Psoas muscle (tissue), 8 donors: Measurements from ENCODE around the gene ORAI1. TPM values are rescaled to one million over a fixed set of nuclear protein-coding genes. Genes with fewer than 3 reads are reported as not detected.

Experiments used
- ATAC-seq, 4 donors: fragments of 200-7000 bp; cut with Tn5 transposase; one replicate each; pipeline ENCODE4 v1.9.1; 2020; ENCODE audit warnings: moderate library complexity in 3 of 4, mild to moderate bottlenecking in 2 of 4
- DNase-seq, 2 donors: peaks; one replicate each; pipeline ENCODE4 v3.0.0-alpha.2; 2020
- H3K27ac ChIP-seq: fragments of 200-600 bp; one replicate; pipeline ENCODE4 v1.8.0; 2022
- H3K27me3 ChIP-seq, 3 donors: fragments of 200-600 bp in 1 of 3; one replicate each; pipeline versions ENCODE4 v1.6.1 to v1.8.0; 2013 to 2022; ENCODE audit warnings: low read length in 2 of 3, mild to moderate bottlenecking in 2 of 3, moderate library complexity in 1 of 3; ENCODE audit not compliant: insufficient read depth in 3 of 3
- H3K36me3 ChIP-seq, 2 donors: fragments of 200-600 bp in 1 of 2; one replicate each; pipeline versions ENCODE4 v1.6.1 to v1.8.0; 2013 to 2022; ENCODE audit warnings: low read depth in 1 of 2, mild to moderate bottlenecking in 1 of 2, moderate library complexity in 1 of 2; ENCODE audit not compliant: insufficient read depth in 1 of 2
- H3K4me1 ChIP-seq: fragments of 200-600 bp; one replicate; pipeline ENCODE4 v1.8.0; 2022
- H3K4me3 ChIP-seq: fragments of 200-600 bp; one replicate; pipeline ENCODE4 v1.8.0; 2022; ENCODE audit warnings: mild to moderate bottlenecking
- H3K9me3 ChIP-seq: fragments of 200-600 bp; one replicate; pipeline ENCODE4 v1.8.0; 2022
- CTCF ChIP-seq: fragments of 200-600 bp; IDR thresholded peaks from one replicate; pipeline ENCODE4 v1.8.0; 2022; ENCODE audit warnings: antibody characterized with exemption
- WGBS, 3 donors: extraction: QIAGEN DNeasy Blood & Tissue Kit; methylation state at CpG; one replicate each; pipeline versions ENCODE4 v1.1.6 to v1.1.7; 2013; 5-methylcytosine and 5-hydroxymethylcytosine counted together
- intact Hi-C, 2 donors: fragments of 100-400 bp; cut with DNase I; formaldehyde crosslinking; loops; one replicate each; pipeline versions ENCODE4 v1.11.0 to v1.14.2; 2022
- polyA plus RNA-seq, 3 donors: library from polyadenylated mRNA; stranded (reverse); fragments of 200-250 nt; gene quantifications; one replicate each; pipeline ENCODE4 v1.2.3, GENCODE V29; 2013
- total RNA-seq, 4 donors: library from RNA; stranded (reverse); fragmentation: NEBNext Ultra II Directional in 2 of 4; extraction: Animal tissue kit (Norgen Biotek cat#: 25700) in 2 of 4; gene quantifications; one replicate each; pipeline versions ENCODE4 v1.2.1 to v1.2.4, GENCODE V29; 2021 to 2023
- donor health status: healthy with polysubstance abuse.
- donor health status: DM: no; HTN: no; CAD: no; lungs with moderate emphysema.
- donor health status: Bipolar disorder and iron deficiency.
- donor health status: healthy.
- donor health status: DM: yes; HTN: yes; CAD: no.
- donor health status: DM: no; HTN: no; CAD: no.
- donor health status: DM: no; HTN: no; CAD: no.
- donor health status: DM: yes; HTN: yes; CAD: no.

The ORAI1 gene
- total and polyA plus RNA-seq, 7 donors = 17.9 to 75.5 (median 27.4) TPM

GRCh38 chr12:121592320-121592719 lies 34.0 kb upstream of the ORAI1 start:
- WGBS, 3 donors = 26 to 63% (median 31%) methylated on average over 4 of the region's 4 CpGs
- Histone ChIP-seq H3K27me3 (no peaks in the 10 kb centered on the region), H3K4me1 (peaks cover 15% of the 10 kb centered on the region), H3K9me3 (no peaks in the 10 kb centered on the region), H3K4me3 (no peak overlapping the region), H3K27ac (peak overlapping the region; percentile 87), H3K36me3 (no peaks in the 10 kb centered on the region)
- intact Hi-C loops = no loop called here
- DNase-seq (no peak), ATAC-seq (peak in 3 of 4 donors; percentile 39 to 64 (median 61))
- no peak for TF ChIP-seq CTCF

- H3K9me3 ChIP-seq = no peaks in the 10 kb centered on the region
- TF ChIP-seq CTCF = no peak
- intact Hi-C loops = no loop called here
- H3K4me1 ChIP-seq = peaks cover 12% of the 10 kb centered on the region
- 89 to 93% (median 92%) methylated on average over 12 of the region's 12 CpGs for WGBS, 3 donors
- H3K27me3 ChIP-seq = no peaks in the 10 kb centered on the region
- ATAC-seq (no peak), DNase-seq (no peak)
- H3K36me3 ChIP-seq = no peaks in the 10 kb centered on the region
- H3K27ac ChIP-seq = no peak overlapping the region
- H3K4me3 ChIP-seq = no peak overlapping the region
These were observed 30.8 kb upstream of the ORAI1 start for GRCh38 chr12:121595520-121595919.

- 94 to 96% (median 96%) methylated on average over 5 of the region's 5 CpGs for WGBS, 3 donors
- H3K9me3 ChIP-seq = no peaks in the 10 kb centered on the region
These were observed 29.8 kb upstream of the ORAI1 start for GRCh38 chr12:121596526-121596925.

GRCh38 chr12:121600702-121601336 lies 25.5 kb upstream of the ORAI1 start:
- Histone ChIP-seq H3K36me3 (no peaks in the 10 kb centered on the region), H3K4me3 (no peak overlapping the region), H3K4me1 (no peaks in the 10 kb centered on the region), H3K9me3 (no peaks in the 10 kb centered on the region), H3K27me3 (no peaks in the 10 kb centered on the region), H3K27ac (no peak overlapping the region)
- DNase-seq = no peak
- 37 to 69% (median 49%) methylated on average over 6 of the region's 6 CpGs for whole genome bisulfite sequencing, 3 donors
- TF ChIP-seq CTCF = no peak
- peak in 2 of 4 donors; percentile 13 to 67 for ATAC-seq
- intact Hi-C loops = no loop called here

More at GRCh38 chr12:121596526-121596925, 29.8 kb upstream of the ORAI1 start:
- peaks cover 4% of the 10 kb centered on the region for H3K4me1 ChIP-seq
- H3K27me3 ChIP-seq = no peaks in the 10 kb centered on the region
- no peak for DNase-seq
- no peak overlapping the region for H3K4me3 ChIP-seq
- intact Hi-C loops = no loop called here
- no peak overlapping the region for H3K27ac ChIP-seq
- no peak for TF ChIP-seq CTCF
- no peak for ATAC-seq
- H3K36me3 ChIP-seq = no peaks in the 10 kb centered on the region

GRCh38 chr12:121602766-121603165 lies 23.6 kb upstream of the ORAI1 start:
- 94 to 97% (median 95%) methylated on average over 6 of the region's 6 CpGs for WGBS, 3 donors
- H3K27me3 ChIP-seq = no peaks in the 10 kb centered on the region
- H3K36me3 ChIP-seq = no peaks in the 10 kb centered on the region
- ATAC-seq = no peak
- H3K4me3 ChIP-seq = no peak overlapping the region
- no peak for DNase-seq
- TF ChIP-seq CTCF = no peak
- intact Hi-C loops = no loop called here
- no peaks in the 10 kb centered on the region for H3K4me1 ChIP-seq
- no peak overlapping the region for H3K27ac ChIP-seq
- H3K9me3 ChIP-seq = no peaks in the 10 kb centered on the region
